GM13977 (cell line): Measurements from ENCODE around the gene HRG.
A peak's percentile ranks its signal among the peaks of the same experiment; 100 is the strongest.

Source experiments
- DNase-seq: peaks from one replicate; pipeline ENCODE4 v3.0.0; 2012; ENCODE audit warnings: low spot score
- in situ Hi-C: fragments of 300-500 bp; cut with MboI; formaldehyde crosslinking; loops from one replicate; pipeline ENCODE4 v1.12.0; 2022; ENCODE audit warnings: low sequenced_read_pairs, low pct_unique_long_range_greater_than_20kb, mixed read lengths, inconsistent platforms; ENCODE audit not compliant: unreplicated experiment
- TF ChIP-seq, protein P1 (sequence below): IDR thresholded peaks from 2 replicates; pipeline ENCODE4 v1.5.1; 2012; ENCODE audit warnings: mild to moderate bottlenecking, control low read depth; ENCODE audit not compliant: insufficient read depth; ENCODE audit errors: extremely low read depth, missing control alignments

The HRG gene

DNA sequence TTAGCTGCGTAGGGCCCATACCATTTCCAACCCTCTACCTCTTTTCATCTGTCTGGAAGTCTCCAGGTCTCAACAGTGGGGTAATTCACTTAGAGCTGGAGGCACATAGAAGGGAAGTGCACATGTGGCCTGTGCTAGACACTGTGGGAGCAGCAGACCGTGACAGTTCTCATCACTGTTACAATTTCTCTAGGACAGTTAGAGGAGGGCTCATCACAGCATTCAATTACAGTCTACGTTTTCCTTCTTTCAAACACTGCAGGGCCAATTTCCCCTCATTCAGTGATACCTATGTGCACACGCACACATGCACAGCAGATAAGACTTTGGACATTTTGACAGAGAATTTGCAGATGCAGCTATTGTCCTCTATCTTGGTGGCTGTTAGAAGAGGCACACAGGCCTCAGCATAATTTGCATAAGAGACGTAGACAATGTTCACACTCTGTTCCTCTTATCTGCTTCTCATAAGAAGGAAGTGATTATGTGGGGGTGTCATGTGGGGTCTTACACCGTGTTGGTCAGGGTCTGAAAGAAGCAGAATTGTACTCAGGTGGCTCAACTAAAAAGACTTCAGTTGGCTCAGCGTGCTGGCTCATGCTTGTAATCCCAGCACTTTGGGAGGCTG lies 12.6 kb upstream of the HRG start:
- DNase-seq: peak; percentile 63
- TF ChIP-seq, protein P1, sequence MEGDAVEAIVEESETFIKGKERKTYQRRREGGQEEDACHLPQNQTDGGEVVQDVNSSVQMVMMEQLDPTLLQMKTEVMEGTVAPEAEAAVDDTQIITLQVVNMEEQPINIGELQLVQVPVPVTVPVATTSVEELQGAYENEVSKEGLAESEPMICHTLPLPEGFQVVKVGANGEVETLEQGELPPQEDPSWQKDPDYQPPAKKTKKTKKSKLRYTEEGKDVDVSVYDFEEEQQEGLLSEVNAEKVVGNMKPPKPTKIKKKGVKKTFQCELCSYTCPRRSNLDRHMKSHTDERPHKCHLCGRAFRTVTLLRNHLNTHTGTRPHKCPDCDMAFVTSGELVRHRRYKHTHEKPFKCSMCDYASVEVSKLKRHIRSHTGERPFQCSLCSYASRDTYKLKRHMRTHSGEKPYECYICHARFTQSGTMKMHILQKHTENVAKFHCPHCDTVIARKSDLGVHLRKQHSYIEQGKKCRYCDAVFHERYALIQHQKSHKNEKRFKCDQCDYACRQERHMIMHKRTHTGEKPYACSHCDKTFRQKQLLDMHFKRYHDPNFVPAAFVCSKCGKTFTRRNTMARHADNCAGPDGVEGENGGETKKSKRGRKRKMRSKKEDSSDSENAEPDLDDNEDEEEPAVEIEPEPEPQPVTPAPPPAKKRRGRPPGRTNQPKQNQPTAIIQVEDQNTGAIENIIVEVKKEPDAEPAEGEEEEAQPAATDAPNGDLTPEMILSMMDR: no peak
- in situ Hi-C loops: no loop called here

DNA sequence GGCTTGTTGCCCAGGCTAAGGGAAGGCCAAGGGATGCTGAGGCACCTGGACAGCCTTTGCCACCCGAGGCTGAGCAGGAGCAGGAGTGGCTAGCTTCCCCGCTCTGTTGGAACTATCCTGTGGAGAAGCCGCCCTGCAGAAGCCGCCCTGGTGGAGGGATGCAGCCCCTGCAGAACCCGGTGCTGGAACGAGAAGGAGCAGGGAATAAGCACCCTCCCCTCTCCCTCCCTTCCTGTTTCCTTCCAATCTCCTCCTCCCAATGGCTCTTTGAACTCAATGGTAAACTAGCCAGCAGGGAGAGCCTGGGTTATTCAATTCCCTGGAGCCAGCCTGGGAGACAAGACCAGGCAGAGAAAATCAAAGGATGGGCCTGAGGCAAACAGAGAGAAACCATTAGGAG lies 11.8 kb upstream of the HRG start:
- DNase-seq: no peak
- in situ Hi-C loops: no loop called here
- TF ChIP-seq, protein P1: no peak

DNA sequence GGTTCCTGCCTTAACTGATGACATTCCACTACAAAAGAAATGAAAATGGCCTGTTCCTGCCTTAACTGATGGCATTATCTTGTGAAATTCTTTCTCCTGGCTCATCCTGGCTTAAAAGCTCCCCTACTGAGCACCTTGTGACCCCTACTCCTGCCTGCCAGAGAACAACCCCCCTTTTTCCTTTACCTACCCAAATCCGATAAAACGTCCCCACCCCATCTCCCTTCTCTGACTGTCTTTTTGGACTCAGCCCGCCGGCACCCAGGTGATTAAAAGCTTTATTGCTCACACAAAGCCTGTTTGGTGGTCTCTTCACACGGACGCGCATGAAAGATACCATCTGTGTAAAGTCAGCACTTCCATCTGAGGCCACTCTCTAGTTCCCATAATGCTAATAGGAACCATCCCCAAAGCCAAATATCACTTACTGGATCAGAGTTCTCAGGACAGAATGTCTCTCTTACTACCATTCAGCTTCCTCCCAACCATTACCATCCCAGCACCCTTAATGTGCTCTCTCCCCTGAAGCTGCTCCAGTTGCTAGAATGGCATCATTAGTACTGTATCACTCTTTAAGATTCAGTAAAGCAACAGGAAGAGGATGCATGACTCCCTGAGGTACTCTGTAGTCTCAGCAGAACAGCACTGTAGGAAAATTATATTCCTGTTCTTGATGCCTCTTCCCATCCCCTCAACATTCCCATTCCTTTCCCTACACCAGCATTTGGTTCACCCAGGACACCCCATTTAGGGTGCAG lies 2.3 kb upstream of the HRG start:
- no peak for DNase-seq
- TF ChIP-seq, protein P1: no peak
- in situ Hi-C loops: no loop called here

DNA sequence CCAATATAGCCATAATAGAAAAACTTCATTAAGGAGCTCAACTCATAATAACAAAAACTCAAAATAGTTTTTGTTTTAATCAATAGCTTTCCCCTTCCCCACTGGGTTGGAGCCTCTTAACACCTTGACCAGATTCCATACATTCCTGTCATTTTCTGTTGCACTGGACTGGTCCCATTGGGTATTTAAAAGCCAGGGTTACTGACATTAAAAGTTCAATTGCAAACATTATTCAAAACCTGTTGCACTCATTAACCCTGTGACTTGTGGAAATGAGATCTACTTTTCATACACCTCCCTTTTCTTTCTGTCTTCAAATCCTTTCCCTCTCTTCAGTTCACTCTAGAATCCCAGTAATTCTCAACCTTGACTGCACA lies 1.7 kb upstream of the HRG start:
- in situ Hi-C loops: no loop called here
- no peak for DNase-seq
- TF ChIP-seq, protein P1: no peak

DNA sequence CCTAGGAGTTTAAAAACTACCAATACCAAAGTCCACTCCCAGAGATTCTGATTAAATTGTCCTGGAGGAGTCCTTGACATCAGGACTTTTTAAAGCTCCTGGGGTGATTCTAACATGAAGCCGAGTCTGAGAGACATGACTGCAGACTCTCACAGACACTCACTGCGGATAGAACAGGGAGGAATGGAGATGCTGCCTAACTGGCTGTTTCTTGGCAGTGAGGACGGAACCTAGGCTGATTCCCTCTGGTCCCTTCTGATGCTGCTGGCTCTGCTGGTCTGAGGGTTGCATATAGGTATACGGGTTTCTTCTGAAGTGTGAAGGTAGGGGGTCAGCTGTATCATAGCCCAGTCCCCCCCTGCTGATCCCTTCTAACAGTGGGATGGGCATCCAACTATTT lies 1.3 kb upstream of the HRG start:
- TF ChIP-seq, protein P1: no peak
- DNase-seq: no peak
- in situ Hi-C loops: no loop called here

DNA sequence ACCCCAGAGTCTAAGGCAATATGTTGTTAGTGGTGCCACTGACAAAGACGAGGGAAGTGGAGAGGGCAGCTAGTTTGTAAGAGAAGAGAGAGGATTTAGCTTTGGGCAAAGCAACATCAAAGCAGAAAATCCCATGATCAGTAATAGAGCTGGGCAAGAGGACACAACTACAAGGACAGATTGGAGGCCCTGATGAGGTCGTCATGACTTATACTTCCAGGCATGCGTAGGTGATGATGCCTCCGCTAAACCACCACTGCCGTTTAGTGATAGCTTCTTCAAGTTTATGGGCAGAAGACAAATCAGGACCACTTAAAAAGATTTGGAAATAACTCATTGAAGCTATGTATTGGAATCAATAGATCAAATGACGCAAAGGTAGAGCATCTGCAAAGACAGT lies 2.6 kb downstream of the HRG start:
- TF ChIP-seq, protein P1: no peak
- in situ Hi-C loops: no loop called here
- no peak for DNase-seq
